Subcutaneous adipose tissue (tissue), 4 donors: Measurements from ENCODE around the gene SURF2. TPM values are rescaled to one million over a fixed set of nuclear protein-coding genes. Genes with fewer than 3 reads are reported as not detected.

Source experiments
- CTCF ChIP-seq: fragments of 450-650 bp; IDR thresholded peaks from one replicate; pipeline ENCODE4 v1.5.1; 2016; ENCODE audit warnings: low read depth, mild to moderate bottlenecking, control low read depth, antibody characterized with exemption, moderate library complexity
- total RNA-seq, 4 donors: library from RNA; depleted of rRNA; stranded (reverse); fragments of >200 nt; gene quantifications; one replicate each; pipeline ENCODE4 v1.1.0, GENCODE V29; 2016

SURF2 gene
- total RNA-seq, 4 donors from 2014 or later, result 6.6 to 20.1 (median 11.3) TPM

- TF ChIP-seq CTCF, result no peak
Measured at GRCh38 chr9:133333566-133333965, 22.8 kb upstream of the SURF2 start.

GRCh38 chr9:133334161-133334560, 22.2 kb upstream of the SURF2 start:
- no peak for TF ChIP-seq CTCF

GRCh38 chr9:133335924-133336811, 20.2 kb upstream of the SURF2 start, which contains the start of gene SURF6:
Gene SURF6 (minus strand): TSS chr9:133336188. CDS start chr9:133336132, 56 bp downstream.
- TF ChIP-seq CTCF, result no peak

GRCh38 chr9:133339641-133340040, 16.7 kb upstream of the SURF2 start:
- no peak for TF ChIP-seq CTCF

GRCh38 chr9:133340256-133340655, 16.1 kb upstream of the SURF2 start:
- TF ChIP-seq CTCF, result no peak

GRCh38 chr9:133340916-133341315, 15.4 kb upstream of the SURF2 start:
- no peak for TF ChIP-seq CTCF

- no peak for TF ChIP-seq CTCF
Measured at GRCh38 chr9:133341369-133342068, 14.8 kb upstream of the SURF2 start.
